NOMO-1 (cell line): Measurements from ENCODE around the gene PACSIN2.
A peak's percentile ranks its signal among the peaks of the same experiment; 100 is the strongest.
"Not testable (repeated sequence)": the region's sequence is repeated elsewhere in the genome, so short reads cannot be mapped to it uniquely, and the experiment has no call there.

Experiments
- DNase-seq, 2 experiments: peaks; one replicate each; lab custom pipeline; 2025; ENCODE audit not compliant: unreplicated experiment in 2 of 2; lab: John Stamatoyannopoulos, UW

The PACSIN2 gene

DNA sequence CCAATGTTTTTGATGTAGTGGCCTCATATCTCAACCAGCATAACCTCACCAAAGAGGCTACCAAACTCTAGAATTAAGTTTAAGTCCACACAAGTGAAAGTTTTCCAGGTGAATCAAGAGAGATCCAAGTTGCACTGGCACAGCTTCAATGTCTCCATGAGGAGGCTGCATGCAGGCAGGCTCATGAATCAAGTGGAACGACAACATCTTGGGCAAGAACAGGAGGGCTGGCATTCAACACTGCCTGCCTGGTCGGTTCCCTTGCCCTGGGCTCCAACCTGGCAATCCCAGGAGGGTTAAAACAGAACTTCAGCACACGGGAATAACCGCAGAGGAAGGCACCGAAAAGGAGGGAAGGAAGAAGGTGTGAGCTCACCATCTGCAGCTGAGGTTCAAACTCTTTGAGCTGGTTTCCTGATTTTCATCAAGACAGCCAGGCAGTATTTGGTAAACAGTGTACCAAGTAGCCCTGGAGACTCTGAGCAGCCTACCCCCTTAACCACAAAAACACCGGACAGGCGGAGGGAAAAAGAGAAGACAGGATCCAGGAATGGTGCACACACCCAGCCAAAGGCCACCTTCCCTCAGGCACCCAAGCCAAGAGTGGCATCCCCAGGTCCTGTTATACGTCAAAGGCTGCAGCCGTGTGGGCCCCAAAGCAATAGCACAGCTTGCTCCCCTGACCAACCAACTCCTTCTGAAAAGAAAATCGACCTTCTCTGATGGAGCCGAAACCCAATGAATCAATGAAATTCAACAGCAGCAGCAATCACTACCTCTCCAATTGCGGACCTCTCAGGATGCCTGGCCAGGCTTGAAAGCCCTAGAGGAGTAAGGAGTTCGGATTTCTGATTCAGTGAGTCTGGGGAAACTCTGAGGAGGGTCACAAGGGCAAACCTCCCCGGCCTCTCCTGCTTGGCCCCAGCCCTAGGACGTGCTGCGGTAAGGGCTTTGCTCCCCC lies 1.3 kb downstream of the PACSIN2 start:
- DNase-seq = peak in 1 of 2 experiments; percentile 35

- no peak for DNase-seq
Measured at GRCh38 chr22:43012390-43012789, 2.6 kb downstream of the PACSIN2 start.

DNA sequence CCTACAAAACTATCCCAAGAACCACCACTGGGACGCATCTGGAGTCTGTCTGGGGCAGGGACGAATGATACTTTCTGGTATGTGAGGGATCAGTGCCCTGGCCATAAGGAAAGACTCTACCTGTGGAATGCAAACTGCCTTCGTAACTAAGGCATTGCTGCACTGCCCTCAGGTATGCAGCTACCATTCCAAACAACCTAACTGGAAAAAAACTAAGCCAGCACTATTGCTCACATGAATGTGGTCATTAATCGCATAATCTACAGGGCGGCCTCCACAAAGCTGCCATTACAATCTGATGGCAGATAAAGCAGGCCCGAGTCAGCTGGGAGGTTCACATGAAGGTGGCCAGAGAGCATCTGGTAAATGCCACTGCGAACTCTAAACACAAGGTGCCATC lies 3.9 kb downstream of the PACSIN2 start:
- no peak for DNase-seq

- DNase-seq = no peak
Measured at GRCh38 chr22:43009444-43009843, 5.5 kb downstream of the PACSIN2 start.

DNA sequence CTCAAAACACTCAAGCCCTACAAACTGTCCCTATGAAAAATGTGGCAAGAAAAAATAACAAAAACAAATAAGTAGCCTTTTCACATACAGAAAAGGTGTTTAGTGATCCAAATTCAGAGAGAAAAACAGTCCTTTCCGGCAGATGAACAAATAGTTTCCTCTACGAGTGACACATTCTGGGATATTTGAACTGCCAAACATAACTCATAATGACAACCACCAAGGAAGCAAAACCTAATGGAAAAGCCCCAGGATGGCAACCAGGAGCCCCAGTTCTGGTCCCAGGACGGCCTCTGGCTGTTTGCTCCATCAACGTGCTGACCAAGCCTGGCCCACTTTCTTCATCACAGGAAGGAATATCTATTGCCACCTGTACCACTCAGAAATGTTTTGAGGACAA lies 6.0 kb downstream of the PACSIN2 start:
- DNase-seq = no peak

GRCh38 chr22:43008509-43008908 lies 6.4 kb downstream of the PACSIN2 start:
- no peak for DNase-seq

DNA sequence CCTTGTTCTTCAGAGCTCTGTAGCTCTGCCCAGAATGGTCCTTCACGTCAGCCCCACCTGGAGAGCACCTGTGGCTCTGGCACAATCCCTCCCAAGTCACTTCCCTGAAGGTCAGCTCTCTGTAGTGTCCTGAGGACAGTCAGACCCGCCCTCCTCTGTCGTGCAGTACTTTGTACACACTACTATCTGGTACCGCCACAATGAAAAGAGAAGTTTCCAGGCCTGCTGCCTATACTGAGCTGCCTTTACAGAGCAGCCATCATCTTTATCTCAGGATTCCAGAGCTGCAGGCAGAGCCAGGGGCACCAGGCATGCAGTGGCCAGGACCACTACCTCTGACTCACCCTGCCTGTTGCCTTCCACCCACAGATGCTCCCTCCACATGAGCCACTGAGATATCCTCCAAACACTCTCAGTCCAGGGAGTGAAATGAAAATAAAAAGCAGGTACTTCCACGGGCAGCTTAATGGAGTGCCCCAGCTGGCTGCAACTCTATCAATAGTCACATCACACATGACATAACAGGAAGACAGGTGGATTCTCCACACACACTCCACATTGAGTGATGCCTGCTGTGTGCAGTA lies 7.3 kb downstream of the PACSIN2 start:
- no peak for DNase-seq

DNA sequence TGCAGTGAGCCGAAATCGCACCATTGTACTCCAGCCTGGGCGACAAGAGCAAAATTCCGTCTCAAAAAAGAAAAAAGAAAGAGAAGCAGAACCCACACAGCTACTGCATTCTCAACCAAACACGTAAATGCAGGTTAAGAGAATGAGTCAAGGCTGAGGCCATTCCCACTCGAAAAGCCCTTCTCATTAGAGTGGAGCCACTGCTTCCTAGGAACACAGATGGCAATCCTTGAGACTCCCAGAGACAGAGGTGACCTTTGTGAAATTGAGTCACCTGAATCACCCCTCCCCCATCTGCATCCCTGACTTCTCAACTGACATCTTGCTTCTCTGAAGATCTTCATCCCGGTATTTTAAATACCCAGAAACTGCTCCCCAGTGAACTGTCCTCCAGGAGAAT lies 8.2 kb downstream of the PACSIN2 start:
- no peak for DNase-seq

- DNase-seq = no peak
Measured at GRCh38 chr22:43006016-43006505, 8.9 kb downstream of the PACSIN2 start.

DNA sequence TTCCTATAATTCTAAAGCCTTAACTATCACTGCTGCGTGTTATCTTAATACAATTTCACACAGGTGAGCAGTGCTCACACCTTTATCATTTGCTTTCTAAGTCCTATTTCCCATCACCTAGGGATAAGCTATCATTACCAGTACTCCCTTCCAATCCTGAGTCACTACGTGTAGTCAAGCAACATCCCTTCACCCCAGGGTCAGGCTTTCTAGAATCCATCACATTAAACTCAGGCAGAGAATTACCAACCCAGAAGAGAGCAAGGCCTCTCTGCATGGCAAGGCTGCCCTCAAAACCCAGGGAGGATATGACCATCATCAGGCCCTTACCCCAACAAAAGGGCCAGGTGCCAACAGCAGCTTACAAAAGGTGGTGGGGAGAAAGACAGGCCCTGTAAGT lies 9.8 kb downstream of the PACSIN2 start:
- DNase-seq = no peak

GRCh38 chr22:43004362-43005035 lies 10.4 kb downstream of the PACSIN2 start:
- peak; percentile 79 to 97 for DNase-seq

- no peak for DNase-seq
Measured at GRCh38 chr22:43002202-43002586, 12.8 kb downstream of the PACSIN2 start.

GRCh38 chr22:43001271-43002201 lies 13.4 kb downstream of the PACSIN2 start:
- DNase-seq = peak; percentile 41 to 72

DNA sequence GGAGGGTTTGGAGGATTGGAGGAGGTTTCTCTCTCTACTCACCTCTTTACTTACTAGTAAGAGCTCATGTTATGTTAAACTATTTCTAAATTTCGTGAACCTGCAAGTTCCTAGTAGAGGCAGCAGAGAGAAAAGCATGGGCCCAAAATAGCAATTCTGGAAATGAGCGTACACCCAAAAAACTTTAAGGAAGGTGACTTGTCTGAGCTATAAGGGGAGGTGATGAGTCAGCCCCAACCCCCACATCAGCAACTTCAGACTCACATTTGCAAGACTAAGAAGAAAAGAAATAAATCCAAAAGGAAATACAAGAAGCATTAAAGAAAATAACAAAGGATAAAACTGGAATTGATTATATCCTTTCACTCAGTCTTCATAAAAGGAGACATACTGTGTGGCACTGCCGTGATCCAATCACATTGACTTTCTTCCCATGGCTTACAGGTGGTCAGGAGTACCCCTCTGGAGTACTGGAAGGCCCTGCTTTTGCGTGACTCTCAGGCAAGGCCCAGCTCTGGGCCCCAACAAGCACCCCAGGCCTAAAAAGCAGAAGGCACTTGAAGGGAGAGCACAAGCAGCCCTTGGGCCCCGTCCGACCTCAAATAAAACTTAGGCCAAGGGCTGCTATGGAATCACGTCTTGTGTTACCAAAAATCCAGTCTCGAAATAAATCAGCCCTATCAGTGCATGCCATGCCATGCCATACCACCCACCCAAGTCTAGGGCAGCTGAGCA lies 14.3 kb downstream of the PACSIN2 start:
- DNase-seq = peak; percentile 19 to 45

GRCh38 chr22:42997582-42998090 lies 17.3 kb downstream of the PACSIN2 start:
- DNase-seq = no peak

DNA sequence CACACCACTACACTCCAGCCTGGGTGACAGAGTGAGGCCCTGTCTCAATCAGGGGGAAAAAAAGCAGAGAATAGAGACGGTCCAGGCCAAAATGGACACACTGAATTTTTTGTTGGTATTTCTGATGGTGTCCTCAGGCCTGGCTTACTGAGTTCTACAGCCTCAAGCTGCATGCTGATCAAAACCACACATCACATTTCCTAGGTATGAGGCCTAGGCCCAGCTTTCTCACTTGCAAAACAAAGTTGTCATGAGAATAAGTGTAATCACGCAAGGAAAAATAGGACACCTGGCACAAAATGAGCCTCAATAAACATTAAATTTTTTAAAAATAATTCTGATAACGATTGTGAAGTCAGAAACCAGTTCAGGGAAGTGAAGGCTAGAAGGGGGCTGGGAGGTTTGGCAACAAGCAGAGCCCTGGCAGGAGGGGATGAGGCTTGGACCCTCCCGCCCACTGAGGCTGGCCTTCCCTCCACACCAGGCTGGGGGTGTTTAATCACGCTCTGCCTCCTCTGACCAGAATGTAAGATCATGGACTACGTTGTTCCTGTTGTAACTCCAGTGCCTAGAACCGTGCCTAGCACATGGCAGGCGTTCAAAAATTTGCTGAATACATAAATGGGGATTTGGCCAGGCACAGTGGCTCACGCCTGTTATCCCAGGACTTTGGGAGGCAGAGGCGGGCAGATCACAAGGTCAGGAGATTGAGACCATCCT lies 18.1 kb downstream of the PACSIN2 start:
- DNase-seq = peak in 1 of 2 experiments; percentile 16

- DNase-seq = not testable (repeated sequence)
Measured at GRCh38 chr22:42995654-42996053, 19.3 kb downstream of the PACSIN2 start.

DNA sequence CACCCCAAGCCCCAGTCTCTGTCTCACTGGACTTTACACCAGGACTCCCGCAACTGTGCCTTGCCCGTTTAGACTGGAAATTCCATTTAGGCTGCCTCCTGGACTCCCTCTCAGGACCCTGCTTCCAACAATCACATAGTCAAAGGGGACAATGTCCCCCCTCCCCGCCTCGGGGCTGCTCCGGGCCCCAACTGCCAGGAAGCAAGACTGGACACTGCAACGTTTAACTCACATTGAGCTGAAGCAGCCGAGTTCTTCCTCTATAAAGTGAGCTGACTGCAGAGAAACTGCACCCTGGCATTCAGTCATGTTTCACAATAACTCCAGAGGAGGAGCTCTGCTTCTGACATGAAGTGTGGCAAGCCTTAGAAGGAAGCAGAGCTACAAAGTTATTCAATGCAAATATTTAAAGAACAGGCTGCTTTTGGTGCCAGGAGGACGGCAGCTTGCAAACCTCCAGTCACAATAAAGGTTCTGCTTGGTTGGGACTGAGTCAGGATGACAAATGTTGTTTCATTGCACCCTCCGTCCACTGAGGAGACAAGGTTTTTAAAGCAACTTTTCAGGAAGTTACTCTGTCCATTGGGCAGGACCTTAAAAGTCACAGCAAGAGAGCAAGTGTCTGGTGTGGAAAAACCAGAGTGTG lies 19.9 kb downstream of the PACSIN2 start:
- peak; percentile 92 to 98 for DNase-seq
